Measurements from ENCODE around the gene NLRP3. TPM values are rescaled to one million over a fixed set of nuclear protein-coding genes. Genes with fewer than 3 reads are reported as not detected.

Gene NLRP3
- total and polyA plus RNA-seq, 2 of the 13 experiments (the other 11 are each of a cell fraction or from before 2014, with no cell fraction given) = not detected

DNA sequence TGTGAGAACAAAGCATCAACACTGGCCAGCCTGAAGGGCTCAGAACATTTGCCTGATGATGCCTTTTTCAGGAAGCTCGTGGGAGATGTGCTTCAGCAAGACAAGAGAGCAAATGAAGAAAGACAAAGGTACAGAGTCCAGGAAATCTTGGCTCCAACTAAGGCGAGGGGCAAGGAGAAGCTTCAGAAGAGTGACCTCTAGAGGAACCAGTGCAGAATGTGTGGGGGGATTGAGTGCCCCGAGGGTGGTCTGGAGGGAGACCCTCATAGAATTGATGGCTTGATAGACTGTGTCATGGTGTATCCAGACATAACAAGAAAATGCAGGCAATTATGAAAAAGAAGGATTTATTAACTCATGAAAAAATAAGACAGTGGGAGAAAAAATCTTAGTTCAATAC lies 15.3 kb upstream of the NLRP3 start:
- Histone ChIP-seq H3K27ac (ENCODE audit: extremely low read length, insufficient read depth, low read length) (no peak overlapping the region), H3K9me3 (ENCODE audit: low read length) (no peaks in the 10 kb centered on the region), H3K9ac (ENCODE audit: insufficient read depth, low read depth, low read length) (no peak overlapping the region), H3K4me1 (ENCODE audit: insufficient read depth, low read length) (no peaks in the 10 kb centered on the region), H3K79me2 (ENCODE audit: insufficient read depth, low read length) (no peaks in the 10 kb centered on the region), H4K20me1 (ENCODE audit: insufficient read depth, low read length) (no peaks in the 10 kb centered on the region), H3K4me2 (ENCODE audit: low read depth, low read length) (no peak overlapping the region), H2AFZ (ENCODE audit: low read length) (no peak overlapping the region), H3K4me3 (replicated peaks in 1 of 3; ENCODE audit: insufficient read depth in 1 of 3, low read depth in 2 of 3, low read length in 3 of 3) (no peak overlapping the region), H3K27me3 (ENCODE audit: control insufficient read depth in 1 of 2, insufficient read depth in 2 of 2, low read length in 2 of 2) (no peaks in the 10 kb centered on the region; a peak in 2 of 5 replicates), H3K36me3 (replicated peaks in 1 of 2; ENCODE audit: control insufficient read depth in 1 of 2, insufficient read depth in 2 of 2, low read length in 2 of 2) (no peaks in the 10 kb centered on the region)
- FAIRE-seq (no peak), DNase-seq (ENCODE audit: low spot score) (no peak), ATAC-seq (no peak)
- ChIA-PET CTCF (ENCODE audit: low intra/inter-chr PET ratio, low total read pairs) (no interaction called here), POLR2A (no interaction called here)
- in situ Hi-C loops (cut with HindIII; ENCODE audit: extremely low pct_ligation_motif_present, low pct_unique_long_range_greater_than_20kb) (no loop called here), intact Hi-C loops (cut with micrococcal nuclease; ENCODE audit: unreplicated experiment) (no loop called here)
- BruUV-seq (replicated peaks) = no TSS peak
- WGBS (ENCODE audit: low lambda C conversion rate) = 2% methylated on average over 3 of the region's 3 CpGs
- no peak for TF ChIP-seq GATAD2A (CRISPR knock-in tag; IDR thresholded peaks at IDR 0.05)
- TF ChIP-seq, protein P1, sequence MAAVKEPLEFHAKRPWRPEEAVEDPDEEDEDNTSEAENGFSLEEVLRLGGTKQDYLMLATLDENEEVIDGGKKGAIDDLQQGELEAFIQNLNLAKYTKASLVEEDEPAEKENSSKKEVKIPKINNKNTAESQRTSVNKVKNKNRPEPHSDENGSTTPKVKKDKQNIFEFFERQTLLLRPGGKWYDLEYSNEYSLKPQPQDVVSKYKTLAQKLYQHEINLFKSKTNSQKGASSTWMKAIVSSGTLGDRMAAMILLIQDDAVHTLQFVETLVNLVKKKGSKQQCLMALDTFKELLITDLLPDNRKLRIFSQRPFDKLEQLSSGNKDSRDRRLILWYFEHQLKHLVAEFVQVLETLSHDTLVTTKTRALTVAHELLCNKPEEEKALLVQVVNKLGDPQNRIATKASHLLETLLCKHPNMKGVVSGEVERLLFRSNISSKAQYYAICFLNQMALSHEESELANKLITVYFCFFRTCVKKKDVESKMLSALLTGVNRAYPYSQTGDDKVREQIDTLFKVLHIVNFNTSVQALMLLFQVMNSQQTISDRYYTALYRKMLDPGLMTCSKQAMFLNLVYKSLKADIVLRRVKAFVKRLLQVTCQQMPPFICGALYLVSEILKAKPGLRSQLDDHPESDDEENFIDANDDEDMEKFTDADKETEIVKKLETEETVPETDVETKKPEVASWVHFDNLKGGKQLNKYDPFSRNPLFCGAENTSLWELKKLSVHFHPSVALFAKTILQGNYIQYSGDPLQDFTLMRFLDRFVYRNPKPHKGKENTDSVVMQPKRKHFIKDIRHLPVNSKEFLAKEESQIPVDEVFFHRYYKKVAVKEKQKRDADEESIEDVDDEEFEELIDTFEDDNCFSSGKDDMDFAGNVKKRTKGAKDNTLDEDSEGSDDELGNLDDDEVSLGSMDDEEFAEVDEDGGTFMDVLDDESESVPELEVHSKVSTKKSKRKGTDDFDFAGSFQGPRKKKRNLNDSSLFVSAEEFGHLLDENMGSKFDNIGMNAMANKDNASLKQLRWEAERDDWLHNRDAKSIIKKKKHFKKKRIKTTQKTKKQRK (IDR thresholded peaks at IDR 0.05; ENCODE audit: low read length) = no peak
- no peak for TF ChIP-seq XBP1 (CRISPR knock-in tag; IDR thresholded peaks at IDR 0.05)
- TF ChIP-seq EHMT2 (IDR thresholded peaks at IDR 0.05; ENCODE audit: borderline replicate concordance, low read depth, low read length) = no peak
- TF ChIP-seq, protein P2, sequence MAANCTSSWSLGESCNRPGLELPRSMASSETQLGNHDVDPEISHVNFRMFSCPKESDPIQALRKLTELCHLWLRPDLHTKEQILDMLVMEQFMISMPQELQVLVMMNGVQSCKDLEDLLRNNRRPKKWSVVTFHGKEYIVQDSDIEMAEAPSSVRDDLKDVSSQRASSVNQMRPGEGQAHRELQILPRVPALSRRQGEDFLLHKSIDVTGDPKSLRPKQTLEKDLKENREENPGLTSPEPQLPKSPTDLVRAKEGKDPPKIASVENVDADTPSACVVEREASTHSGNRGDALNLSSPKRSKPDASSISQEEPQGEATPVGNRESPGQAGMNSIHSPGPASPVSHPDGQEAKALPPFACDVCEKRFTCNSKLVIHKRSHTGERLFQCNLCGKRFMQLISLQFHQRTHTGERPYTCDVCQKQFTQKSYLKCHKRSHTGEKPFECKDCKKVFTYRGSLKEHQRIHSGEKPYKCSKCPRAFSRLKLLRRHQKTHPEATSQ (CRISPR knock-in tag; IDR thresholded peaks at IDR 0.05; ENCODE audit: borderline replicate concordance) = no peak
- TF ChIP-seq SIN3B (IDR thresholded peaks at IDR 0.05; ENCODE audit: low read length) = no peak
- TF ChIP-seq, protein P3, sequence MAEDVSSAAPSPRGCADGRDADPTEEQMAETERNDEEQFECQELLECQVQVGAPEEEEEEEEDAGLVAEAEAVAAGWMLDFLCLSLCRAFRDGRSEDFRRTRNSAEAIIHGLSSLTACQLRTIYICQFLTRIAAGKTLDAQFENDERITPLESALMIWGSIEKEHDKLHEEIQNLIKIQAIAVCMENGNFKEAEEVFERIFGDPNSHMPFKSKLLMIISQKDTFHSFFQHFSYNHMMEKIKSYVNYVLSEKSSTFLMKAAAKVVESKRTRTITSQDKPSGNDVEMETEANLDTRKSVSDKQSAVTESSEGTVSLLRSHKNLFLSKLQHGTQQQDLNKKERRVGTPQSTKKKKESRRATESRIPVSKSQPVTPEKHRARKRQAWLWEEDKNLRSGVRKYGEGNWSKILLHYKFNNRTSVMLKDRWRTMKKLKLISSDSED (CRISPR knock-in tag; IDR thresholded peaks at IDR 0.05) = no peak
- TF ChIP-seq MZF1 (CRISPR knock-in tag; IDR thresholded peaks at IDR 0.05; ENCODE audit: borderline replicate concordance) = no peak
- TF ChIP-seq ESRRA (CRISPR knock-in tag; IDR thresholded peaks at IDR 0.05; ENCODE audit: low read depth) = no peak
- TF ChIP-seq, protein P4, sequence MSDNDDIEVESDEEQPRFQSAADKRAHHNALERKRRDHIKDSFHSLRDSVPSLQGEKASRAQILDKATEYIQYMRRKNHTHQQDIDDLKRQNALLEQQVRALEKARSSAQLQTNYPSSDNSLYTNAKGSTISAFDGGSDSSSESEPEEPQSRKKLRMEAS (IDR thresholded peaks at IDR 0.05) = no peak
- TF ChIP-seq, protein P5, sequence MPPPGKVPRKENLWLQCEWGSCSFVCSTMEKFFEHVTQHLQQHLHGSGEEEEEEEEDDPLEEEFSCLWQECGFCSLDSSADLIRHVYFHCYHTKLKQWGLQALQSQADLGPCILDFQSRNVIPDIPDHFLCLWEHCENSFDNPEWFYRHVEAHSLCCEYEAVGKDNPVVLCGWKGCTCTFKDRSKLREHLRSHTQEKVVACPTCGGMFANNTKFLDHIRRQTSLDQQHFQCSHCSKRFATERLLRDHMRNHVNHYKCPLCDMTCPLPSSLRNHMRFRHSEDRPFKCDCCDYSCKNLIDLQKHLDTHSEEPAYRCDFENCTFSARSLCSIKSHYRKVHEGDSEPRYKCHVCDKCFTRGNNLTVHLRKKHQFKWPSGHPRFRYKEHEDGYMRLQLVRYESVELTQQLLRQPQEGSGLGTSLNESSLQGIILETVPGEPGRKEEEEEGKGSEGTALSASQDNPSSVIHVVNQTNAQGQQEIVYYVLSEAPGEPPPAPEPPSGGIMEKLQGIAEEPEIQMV (CRISPR knock-in tag; IDR thresholded peaks at IDR 0.05; ENCODE audit: low read depth) = no peak
- no peak for TF ChIP-seq ZNF17 (CRISPR knock-in tag; IDR thresholded peaks at IDR 0.05)
- no peak for TF ChIP-seq ZFP36L2 (CRISPR knock-in tag; IDR thresholded peaks at IDR 0.05)
- TF ChIP-seq CBX5 (CRISPR knock-in tag; IDR thresholded peaks at IDR 0.05; ENCODE audit: borderline replicate concordance) = no peak
- TF ChIP-seq, protein P6, sequence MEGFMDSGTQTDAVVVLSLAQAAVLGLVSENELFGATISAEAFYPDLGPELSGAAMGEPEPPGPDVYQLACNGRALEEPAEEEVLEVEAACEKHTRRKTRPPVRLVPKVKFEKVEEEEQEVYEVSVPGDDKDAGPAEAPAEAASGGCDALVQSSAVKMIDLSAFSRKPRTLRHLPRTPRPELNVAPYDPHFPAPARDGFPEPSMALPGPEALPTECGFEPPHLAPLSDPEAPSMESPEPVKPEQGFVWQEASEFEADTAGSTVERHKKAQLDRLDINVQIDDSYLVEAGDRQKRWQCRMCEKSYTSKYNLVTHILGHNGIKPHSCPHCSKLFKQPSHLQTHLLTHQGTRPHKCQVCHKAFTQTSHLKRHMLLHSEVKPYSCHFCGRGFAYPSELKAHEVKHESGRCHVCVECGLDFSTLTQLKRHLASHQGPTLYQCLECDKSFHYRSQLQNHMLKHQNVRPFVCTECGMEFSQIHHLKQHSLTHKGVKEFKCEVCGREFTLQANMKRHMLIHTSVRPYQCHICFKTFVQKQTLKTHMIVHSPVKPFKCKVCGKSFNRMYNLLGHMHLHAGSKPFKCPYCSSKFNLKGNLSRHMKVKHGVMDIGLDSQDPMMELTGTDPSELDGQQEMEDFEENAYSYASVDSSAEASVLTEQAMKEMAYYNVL (CRISPR knock-in tag; IDR thresholded peaks at IDR 0.05; ENCODE audit: borderline replicate concordance) = no peak
- TF ChIP-seq ZNF251 (CRISPR knock-in tag; IDR thresholded peaks at IDR 0.05) = no peak

Data from HepG2 (cell line).